ENCODE data around the gene NUMBL.

- TF ChIP-seq CTCF (IDR thresholded peaks at IDR 0.05), result no peak
- TF ChIP-seq POLR2AphosphoS5 (IDR thresholded peaks at IDR 0.05), result no peak
- no peak for TF ChIP-seq EP300 (IDR thresholded peaks at IDR 0.05)
- TF ChIP-seq POLR2A (IDR thresholded peaks at IDR 0.05), result no peak
These were observed 27.0 kb upstream of the NUMBL start for GRCh38 chr19:40717325-40717879.

All from suprapubic skin (tissue), 4 donors.